Spleen (tissue), 11 donors: ENCODE measurements around the gene HNRNPM. TPM values are rescaled to one million over a fixed set of nuclear protein-coding genes. Genes with fewer than 3 reads are reported as not detected.

Source experiments
- DNase-seq: peaks from one replicate; pipeline ENCODE4 v3.0.0-alpha.2; 2020
- H3K27ac ChIP-seq, 8 donors: fragments of 200-600 bp; sonication (generic) in 7 of 8; 1 replicate in 4 of 8; 2 replicates in 4 of 8; pipeline versions ENCODE4 v1.5.0 to v1.8.0; 2016 to 2021; ENCODE audit warnings: inconsistent platforms in 4 of 8, mild to moderate bottlenecking in 4 of 8, moderate library complexity in 1 of 8
- H3K27me3 ChIP-seq, 7 donors: fragments of 200-600 bp; sonication (generic) in 6 of 7; replicated peaks in 1 of 7; 1 replicate in 4 of 7; 2 replicates in 3 of 7; pipeline versions ENCODE4 v1.5.0 to v1.8.0; 2016 to 2021; ENCODE audit warnings: inconsistent platforms in 3 of 7, mild to moderate bottlenecking in 1 of 7
- H3K36me3 ChIP-seq, 6 donors: fragments of 200-600 bp; sonication (generic) in 5 of 6; 1 replicate in 4 of 6; 2 replicates in 2 of 6; pipeline versions ENCODE4 v1.5.0 to v1.8.0; 2016 to 2021; ENCODE audit warnings: inconsistent platforms in 2 of 6
- H3K4me1 ChIP-seq, 6 donors: fragments of 200-600 bp; sonication (generic) in 5 of 6; 1 replicate in 3 of 6; 2 replicates in 3 of 6; pipeline versions ENCODE4 v1.5.0 to v1.8.0; 2016 to 2021; ENCODE audit warnings: inconsistent platforms in 3 of 6
- H3K4me3 ChIP-seq, 8 donors: fragments of 200-600 bp; sonication (generic) in 7 of 8; 1 replicate in 4 of 8; 2 replicates in 4 of 8; pipeline versions ENCODE4 v1.5.0 to v1.8.0; 2016 to 2021; ENCODE audit warnings: inconsistent platforms in 4 of 8, mild to moderate bottlenecking in 4 of 8, moderate library complexity in 2 of 8
- H3K9me3 ChIP-seq, 8 donors: fragments of 200-600 bp; sonication (generic) in 7 of 8; 1 replicate in 4 of 8; 2 replicates in 4 of 8; pipeline versions ENCODE4 v1.5.0 to v1.8.0; 2016 to 2021; ENCODE audit warnings: inconsistent platforms in 4 of 8
- POLR2A ChIP-seq, 3 donors: fragments of 450-650 bp; IDR thresholded peaks; one replicate each; pipeline ENCODE4 v1.5.1; 2017; ENCODE audit warnings: antibody characterized with exemption in 3 of 3, mild to moderate bottlenecking in 1 of 3
- POLR2AphosphoS5 ChIP-seq, 3 donors: sonication (generic); formaldehyde crosslinking; IDR thresholded peaks; one replicate each; pipeline ENCODE4 v1.5.1; 2017; ENCODE audit warnings: antibody characterized with exemption in 3 of 3
- WGBS, 5 donors: extraction: QIAGEN DNeasy Blood & Tissue Kit in 3 of 5; methylation state at CpG; one replicate each; pipeline versions ENCODE4 v1.1.5 to v1.1.7; 2013 to 2018; 5-methylcytosine and 5-hydroxymethylcytosine counted together
- intact Hi-C: fragments of 100-400 bp; cut with DNase I; formaldehyde crosslinking; loops from one replicate; pipeline ENCODE4 v1.15.0; 2023; ENCODE audit warnings: low total_unique reads
- polyA plus RNA-seq, 3 donors: library from polyadenylated mRNA; stranded (reverse); fragments of 200-250 nt; gene quantifications; one replicate each; pipeline ENCODE4 v1.2.1, GENCODE V29; 2013
- total RNA-seq, 7 donors: library from RNA; depleted of rRNA in 3 of 7; stranded (reverse); fragments of >200 nt in 3 of 7; fragmentation: NEBNext Ultra II Directional in 4 of 7; extraction: Animal tissue kit (Norgen Biotek cat#: 25700) in 4 of 7; gene quantifications; one replicate each; pipeline versions ENCODE4 v1.1.0 to v1.2.1, GENCODE V29; 2016 to 2021
- TF ChIP-seq, protein P1 (sequence below), 11 experiments: fragments of 200-600 bp in 7 of 11; fragments of 450-650 bp in 4 of 11; sonication (generic) in 4 of 11; IDR thresholded peaks in 8 of 11; conservative IDR thresholded peaks in 3 of 11; 1 replicate in 7 of 11; 2 replicates in 4 of 11; pipeline versions ENCODE4 v1.4.0 to v1.8.0; 2016 to 2021; ENCODE audit warnings: antibody characterized with exemption in 11 of 11, inconsistent platforms in 4 of 11, mild to moderate bottlenecking in 1 of 11
- donor health status: healthy with polysubstance abuse.
- donor health status: DM: no; HTN: no; CAD: no; lungs with moderate emphysema.
- donor health status: DM: no; HTN: no; CAD: no.
- donor health status: Bipolar disorder and iron deficiency.
- donor health status: healthy.
- donor health status: DM: no; HTN: no; CAD: no.
- donor health status: DM: yes; HTN: yes; CAD: no.

HNRNPM gene
- total and polyA plus RNA-seq, 10 donors = 77.1 to 229 (median 138) TPM

DNA sequence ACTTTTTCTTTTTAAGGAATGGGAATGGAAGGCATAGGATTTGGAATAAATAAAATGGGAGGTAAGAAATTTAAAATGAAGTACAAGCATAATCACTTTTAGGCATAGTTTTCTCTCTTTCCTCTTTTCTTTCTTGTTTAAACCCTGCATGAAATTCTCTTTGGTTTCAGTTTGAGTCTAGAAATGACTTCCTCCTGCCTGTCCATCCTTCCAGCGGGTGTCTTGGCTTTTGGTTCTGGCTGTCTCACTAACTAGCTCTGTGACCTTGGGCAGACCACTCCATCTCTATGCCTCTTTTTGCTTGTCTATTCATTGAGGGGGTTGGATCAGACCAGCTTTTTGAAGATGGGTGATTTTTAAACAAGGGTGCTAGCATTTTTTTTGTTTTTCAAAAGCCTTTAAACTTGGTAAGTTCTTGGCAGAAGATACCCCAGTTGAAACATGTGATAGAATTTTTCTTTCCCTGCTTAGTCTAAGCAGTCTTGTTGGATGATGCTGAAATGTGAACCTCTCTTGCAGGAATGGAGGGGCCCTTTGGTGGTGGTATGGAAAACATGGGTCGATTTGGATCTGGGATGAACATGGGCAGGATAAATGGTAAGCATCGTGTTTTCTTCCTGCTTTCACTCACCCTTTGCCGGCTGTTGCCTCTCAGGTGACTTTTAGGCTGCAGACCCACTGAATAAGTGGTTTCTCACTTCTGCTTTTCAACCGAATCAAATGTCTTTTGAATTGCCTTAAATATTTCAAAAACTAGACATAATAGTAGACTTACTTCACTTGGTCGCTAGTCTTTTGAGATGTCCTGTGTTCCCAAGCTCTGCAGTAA, 29.1 kb downstream of the HNRNPM start:
- peak overlapping the region; percentile 5 to 69 (median 50) for H3K27ac ChIP-seq
- H3K36me3 ChIP-seq = peaks cover 7 to 100% (median 93%) of the 10 kb centered on the region in 6 donors
- H3K9me3 ChIP-seq = no peaks in the 10 kb centered on the region
- no peak for DNase-seq
- no peaks in the 10 kb centered on the region for H3K27me3 ChIP-seq
- WGBS, 5 donors = 33 to 35% (median 33%) methylated on average over 6 of the region's 6 CpGs
- TF ChIP-seq, protein P1, sequence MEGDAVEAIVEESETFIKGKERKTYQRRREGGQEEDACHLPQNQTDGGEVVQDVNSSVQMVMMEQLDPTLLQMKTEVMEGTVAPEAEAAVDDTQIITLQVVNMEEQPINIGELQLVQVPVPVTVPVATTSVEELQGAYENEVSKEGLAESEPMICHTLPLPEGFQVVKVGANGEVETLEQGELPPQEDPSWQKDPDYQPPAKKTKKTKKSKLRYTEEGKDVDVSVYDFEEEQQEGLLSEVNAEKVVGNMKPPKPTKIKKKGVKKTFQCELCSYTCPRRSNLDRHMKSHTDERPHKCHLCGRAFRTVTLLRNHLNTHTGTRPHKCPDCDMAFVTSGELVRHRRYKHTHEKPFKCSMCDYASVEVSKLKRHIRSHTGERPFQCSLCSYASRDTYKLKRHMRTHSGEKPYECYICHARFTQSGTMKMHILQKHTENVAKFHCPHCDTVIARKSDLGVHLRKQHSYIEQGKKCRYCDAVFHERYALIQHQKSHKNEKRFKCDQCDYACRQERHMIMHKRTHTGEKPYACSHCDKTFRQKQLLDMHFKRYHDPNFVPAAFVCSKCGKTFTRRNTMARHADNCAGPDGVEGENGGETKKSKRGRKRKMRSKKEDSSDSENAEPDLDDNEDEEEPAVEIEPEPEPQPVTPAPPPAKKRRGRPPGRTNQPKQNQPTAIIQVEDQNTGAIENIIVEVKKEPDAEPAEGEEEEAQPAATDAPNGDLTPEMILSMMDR (IDR thresholded peaks at IDR 0.05 in 8 of 11, conservative IDR thresholded peaks at IDR 0.05 in 3 of 11) = no peak
- no peak for TF ChIP-seq POLR2AphosphoS5 (IDR thresholded peaks at IDR 0.05)
- no peak for TF ChIP-seq POLR2A (IDR thresholded peaks at IDR 0.05)
- H3K4me1 ChIP-seq = peaks cover 14 to 81% (median 51%) of the 10 kb centered on the region in 6 donors
- intact Hi-C loops = no loop called here
- H3K4me3 ChIP-seq = no peak overlapping the region

DNA sequence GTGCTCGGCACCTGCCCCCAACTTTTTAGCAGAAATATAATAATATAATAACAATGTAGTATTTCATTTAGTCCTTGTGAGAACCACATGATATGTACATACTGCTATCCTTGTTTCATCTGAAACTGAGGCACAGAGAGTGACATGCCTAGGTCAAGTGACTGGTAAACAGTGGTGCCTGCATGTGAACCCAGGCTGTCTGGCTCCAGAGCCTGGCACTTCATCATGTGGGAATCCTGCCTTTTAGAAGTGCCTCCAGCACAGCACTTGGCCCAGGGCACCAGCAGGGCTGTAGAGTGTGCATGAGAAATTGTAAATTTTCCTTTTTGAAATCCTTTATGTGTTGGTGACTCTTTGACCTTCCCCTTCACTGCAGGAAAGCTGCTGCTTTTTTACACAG, 30.2 kb downstream of the HNRNPM start:
- no peaks in the 10 kb centered on the region for H3K27me3 ChIP-seq
- H3K4me3 ChIP-seq = no peak overlapping the region
- no peak for TF ChIP-seq POLR2AphosphoS5 (IDR thresholded peaks at IDR 0.05)
- TF ChIP-seq POLR2A (IDR thresholded peaks at IDR 0.05) = no peak
- TF ChIP-seq, protein P1 (IDR thresholded peaks at IDR 0.05 in 8 of 11, conservative IDR thresholded peaks at IDR 0.05 in 3 of 11) = no peak
- 94 to 100% (median 96%) methylated on average over 1 of the region's 1 CpG for WGBS, 5 donors
- H3K4me1 ChIP-seq = peaks cover 18 to 85% (median 51%) of the 10 kb centered on the region in 6 donors
- DNase-seq = no peak
- intact Hi-C loops = no loop called here
- no peaks in the 10 kb centered on the region for H3K9me3 ChIP-seq
- peak overlapping the region in 3 of 8 donors; percentile 62 to 69 (median 65) for H3K27ac ChIP-seq
- peaks cover 4 to 98% (median 88%) of the 10 kb centered on the region in 6 donors for H3K36me3 ChIP-seq

DNA sequence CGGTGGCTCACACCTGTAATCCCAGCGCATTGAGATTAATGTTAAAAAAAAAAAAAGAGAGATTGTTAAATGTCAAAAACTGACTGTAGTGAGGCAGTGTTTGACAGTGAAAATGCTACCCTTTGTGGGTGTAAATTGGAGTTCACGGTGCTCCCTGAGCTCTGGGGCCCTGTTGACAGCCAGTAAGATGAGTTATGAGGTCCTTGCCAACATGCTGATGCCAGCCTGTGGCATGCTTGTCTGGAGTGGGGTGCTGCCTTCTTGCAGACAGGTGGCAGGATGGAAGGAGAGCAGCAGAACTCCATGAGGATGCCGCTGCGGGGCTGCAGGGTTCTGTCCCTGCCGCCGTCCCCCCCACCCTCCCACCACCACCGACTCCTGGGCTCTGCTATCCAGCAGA, 31.7 kb downstream of the HNRNPM start:
- intact Hi-C loops = no loop called here

More for the DNA sequence above, 31.7 kb downstream of the HNRNPM start:
- Histone ChIP-seq H3K9me3 (no peaks in the 10 kb centered on the region), H3K4me1 (peaks cover 18 to 96% (median 63%) of the 10 kb centered on the region in 6 donors), H3K27ac (peak overlapping the region in 2 of 8 donors; percentile 62 to 69), H3K27me3 (no peaks in the 10 kb centered on the region), H3K36me3 (peaks cover 4 to 98% (median 82%) of the 10 kb centered on the region in 6 donors), H3K4me3 (no peak overlapping the region)
- no peak for DNase-seq
- WGBS, 5 donors = 84 to 91% (median 89%) methylated on average over 3 to 8 of the region's 8 CpGs
- TF ChIP-seq POLR2A (IDR thresholded peaks at IDR 0.05) (no peak), POLR2AphosphoS5 (IDR thresholded peaks at IDR 0.05) (no peak)
- TF ChIP-seq, protein P1 (IDR thresholded peaks at IDR 0.05 in 8 of 11, conservative IDR thresholded peaks at IDR 0.05 in 3 of 11) = no peak
